Nephron progenitor cell (in vitro differentiated cells): ENCODE measurements around the gene APOL3.
"Not testable (repeated sequence)": the region's sequence is repeated elsewhere in the genome, so short reads cannot be mapped to it uniquely, and the experiment has no call there.

Experiments used
- DNase-seq: peaks from one replicate; pipeline ENCODE4 v3.0.0; 2021
- H3K27ac Mint-ChIP-seq: 2 replicates; pipeline ENCODE4 v1.8.0; 2021; ENCODE audit warnings: mild to moderate bottlenecking, moderate library complexity, mixed read lengths
- H3K27me3 Mint-ChIP-seq: 2 replicates; pipeline ENCODE4 v1.8.0; 2021; ENCODE audit warnings: mild to moderate bottlenecking, low read depth, mixed read lengths; ENCODE audit not compliant: poor library complexity
- H3K36me3 Mint-ChIP-seq: 2 replicates; pipeline ENCODE4 v1.8.0; 2021; ENCODE audit warnings: low read depth, mixed read lengths
- H3K4me1 Mint-ChIP-seq: 2 replicates; pipeline ENCODE4 v1.8.0; 2021; ENCODE audit warnings: mixed read lengths
- H3K4me3 Mint-ChIP-seq: 2 replicates; pipeline ENCODE4 v1.8.0; 2021; ENCODE audit warnings: mild to moderate bottlenecking, moderate library complexity, mixed read lengths
- H3K9me3 Mint-ChIP-seq: 2 replicates; pipeline ENCODE4 v1.8.0; 2021; ENCODE audit warnings: mild to moderate bottlenecking, moderate library complexity, mixed read lengths
- TF ChIP-seq, protein P1 (sequence below): fragments of 200-600 bp; sonication (generic); IDR thresholded peaks from 2 replicates; pipeline ENCODE4 v1.5.0; 2021; ENCODE audit warnings: antibody characterized with exemption

Gene APOL3

DNA sequence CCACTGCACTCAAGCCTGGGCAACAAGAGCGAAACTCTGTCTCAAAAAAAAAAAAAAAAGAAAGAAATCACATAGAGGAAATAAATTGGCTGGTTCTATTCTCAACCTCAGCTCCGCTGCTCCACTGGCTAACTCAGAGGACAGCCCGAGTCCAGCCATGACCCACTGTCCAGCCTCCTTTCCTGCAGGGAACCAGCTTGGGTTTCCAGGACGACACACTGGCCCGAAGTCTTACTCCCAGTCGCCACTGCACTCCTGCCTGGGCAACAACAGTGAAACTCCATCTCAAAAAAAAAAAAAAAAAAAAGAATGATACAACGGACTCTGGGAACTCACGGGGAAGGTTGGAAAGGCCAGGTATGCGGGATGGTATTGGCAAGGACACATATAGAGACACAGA, 31.5 kb downstream of the APOL3 start:
- H3K4me1 Mint-ChIP-seq: peaks cover 8% of the 10 kb centered on the region
- TF ChIP-seq, protein P1, sequence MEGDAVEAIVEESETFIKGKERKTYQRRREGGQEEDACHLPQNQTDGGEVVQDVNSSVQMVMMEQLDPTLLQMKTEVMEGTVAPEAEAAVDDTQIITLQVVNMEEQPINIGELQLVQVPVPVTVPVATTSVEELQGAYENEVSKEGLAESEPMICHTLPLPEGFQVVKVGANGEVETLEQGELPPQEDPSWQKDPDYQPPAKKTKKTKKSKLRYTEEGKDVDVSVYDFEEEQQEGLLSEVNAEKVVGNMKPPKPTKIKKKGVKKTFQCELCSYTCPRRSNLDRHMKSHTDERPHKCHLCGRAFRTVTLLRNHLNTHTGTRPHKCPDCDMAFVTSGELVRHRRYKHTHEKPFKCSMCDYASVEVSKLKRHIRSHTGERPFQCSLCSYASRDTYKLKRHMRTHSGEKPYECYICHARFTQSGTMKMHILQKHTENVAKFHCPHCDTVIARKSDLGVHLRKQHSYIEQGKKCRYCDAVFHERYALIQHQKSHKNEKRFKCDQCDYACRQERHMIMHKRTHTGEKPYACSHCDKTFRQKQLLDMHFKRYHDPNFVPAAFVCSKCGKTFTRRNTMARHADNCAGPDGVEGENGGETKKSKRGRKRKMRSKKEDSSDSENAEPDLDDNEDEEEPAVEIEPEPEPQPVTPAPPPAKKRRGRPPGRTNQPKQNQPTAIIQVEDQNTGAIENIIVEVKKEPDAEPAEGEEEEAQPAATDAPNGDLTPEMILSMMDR: no peak
- no peak overlapping the region for H3K27ac Mint-ChIP-seq
- H3K9me3 Mint-ChIP-seq: no peaks in the 10 kb centered on the region
- H3K36me3 Mint-ChIP-seq: no peaks in the 10 kb centered on the region
- no peak overlapping the region for H3K4me3 Mint-ChIP-seq
- peaks cover 73% of the 10 kb centered on the region for H3K27me3 Mint-ChIP-seq
- DNase-seq: no peak

- no peak overlapping the region for H3K27ac Mint-ChIP-seq
- no peaks in the 10 kb centered on the region for H3K36me3 Mint-ChIP-seq
- peaks cover 54% of the 10 kb centered on the region for H3K27me3 Mint-ChIP-seq
- H3K9me3 Mint-ChIP-seq: peaks cover 3% of the 10 kb centered on the region
- peaks cover 13% of the 10 kb centered on the region for H3K4me1 Mint-ChIP-seq
- TF ChIP-seq, protein P1: no peak
- DNase-seq: no peak
- H3K4me3 Mint-ChIP-seq: no peak overlapping the region
Measured at GRCh38 chr22:36125994-36126531, 34.5 kb downstream of the APOL3 start.

DNA sequence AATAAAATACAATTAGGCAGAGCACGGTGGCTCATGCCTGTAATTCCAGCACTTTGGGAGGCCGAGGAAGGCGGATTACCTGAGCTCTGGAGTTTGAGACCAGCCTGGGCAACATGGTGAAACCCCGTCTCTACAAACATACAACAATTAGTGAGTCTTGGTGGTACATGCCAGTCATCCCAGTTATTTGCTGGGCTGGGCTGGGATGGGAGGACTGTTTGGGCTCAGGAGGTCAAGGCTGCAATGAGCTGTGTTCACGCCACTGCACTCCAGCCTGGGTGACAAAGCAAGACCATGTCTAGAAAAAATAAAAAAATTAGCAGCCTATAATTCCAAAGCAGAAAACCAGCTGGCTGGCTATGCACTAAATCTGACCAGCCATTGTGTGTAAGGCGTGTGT, 35.1 kb downstream of the APOL3 start:
- Mint-ChIP-seq H3K4me3 (no peak overlapping the region), H3K27ac (no peak overlapping the region), H3K27me3 (peaks cover 50% of the 10 kb centered on the region), H3K9me3 (peaks cover 3% of the 10 kb centered on the region), H3K4me1 (peaks cover 13% of the 10 kb centered on the region), H3K36me3 (no peaks in the 10 kb centered on the region)
- TF ChIP-seq, protein P1: no peak
- no peak for DNase-seq

- Mint-ChIP-seq H3K27me3 (peaks cover 49% of the 10 kb centered on the region), H3K27ac (no peak overlapping the region), H3K4me1 (peaks cover 13% of the 10 kb centered on the region), H3K9me3 (peaks cover 3% of the 10 kb centered on the region), H3K36me3 (no peaks in the 10 kb centered on the region), H3K4me3 (no peak overlapping the region)
- TF ChIP-seq, protein P1: no peak
- no peak for DNase-seq
Measured at GRCh38 chr22:36124666-36125065, 35.9 kb downstream of the APOL3 start.

DNA sequence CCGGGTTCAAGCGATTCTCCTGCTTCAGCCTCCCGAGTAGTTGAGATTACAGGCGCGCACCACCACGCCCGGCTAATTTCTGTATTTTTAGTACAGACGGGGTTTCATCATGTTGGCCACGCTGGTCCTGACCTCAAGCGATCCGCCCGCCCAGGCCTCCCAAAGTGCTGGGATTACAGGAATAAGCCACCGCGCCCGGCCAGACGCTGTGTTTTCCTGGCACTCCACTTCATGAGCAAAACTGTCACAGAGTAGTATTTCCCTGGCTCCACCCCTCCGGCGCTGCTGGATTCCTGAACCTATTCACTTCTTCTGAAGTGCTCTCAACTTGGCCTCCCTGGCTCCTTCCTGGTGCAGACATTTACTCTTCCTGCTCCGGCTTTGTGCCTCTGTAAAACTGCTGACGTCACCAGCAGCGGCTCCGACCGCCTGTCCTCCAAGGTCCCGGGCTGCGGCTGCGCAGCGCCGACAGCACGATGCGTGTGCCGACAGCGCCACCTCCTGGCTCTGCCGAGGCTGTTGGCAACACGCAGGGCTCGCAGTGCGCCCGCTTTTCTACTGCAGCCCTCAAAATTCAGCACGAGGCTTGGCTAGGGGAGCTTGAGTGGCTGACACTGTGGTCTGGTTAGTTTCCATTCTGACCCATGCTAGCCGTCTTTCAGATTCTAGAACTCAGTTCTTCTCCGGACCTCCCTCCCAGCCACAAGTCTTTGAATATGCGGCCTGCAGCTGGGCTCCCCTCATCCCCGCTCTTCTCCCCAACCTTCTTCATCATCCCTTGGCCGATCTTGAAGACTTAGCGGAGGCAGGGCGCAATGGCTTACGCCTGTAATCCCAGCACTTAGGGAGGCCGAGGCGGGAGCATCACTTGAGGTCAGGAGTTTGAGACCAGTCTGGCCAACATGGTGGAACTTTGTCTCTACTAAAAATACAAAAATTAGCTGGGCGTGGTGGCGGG, 36.6 kb downstream of the APOL3 start:
- H3K9me3 Mint-ChIP-seq: peaks cover 3% of the 10 kb centered on the region
- H3K27me3 Mint-ChIP-seq: peaks cover 48% of the 10 kb centered on the region
- DNase-seq: peak; percentile 95
- peak overlapping the region; percentile 89 for H3K27ac Mint-ChIP-seq
- peaks cover 13% of the 10 kb centered on the region for H3K4me1 Mint-ChIP-seq
- H3K36me3 Mint-ChIP-seq: no peaks in the 10 kb centered on the region
- H3K4me3 Mint-ChIP-seq: peak overlapping the region; percentile 64
- TF ChIP-seq, protein P1: peak; percentile 98

DNA sequence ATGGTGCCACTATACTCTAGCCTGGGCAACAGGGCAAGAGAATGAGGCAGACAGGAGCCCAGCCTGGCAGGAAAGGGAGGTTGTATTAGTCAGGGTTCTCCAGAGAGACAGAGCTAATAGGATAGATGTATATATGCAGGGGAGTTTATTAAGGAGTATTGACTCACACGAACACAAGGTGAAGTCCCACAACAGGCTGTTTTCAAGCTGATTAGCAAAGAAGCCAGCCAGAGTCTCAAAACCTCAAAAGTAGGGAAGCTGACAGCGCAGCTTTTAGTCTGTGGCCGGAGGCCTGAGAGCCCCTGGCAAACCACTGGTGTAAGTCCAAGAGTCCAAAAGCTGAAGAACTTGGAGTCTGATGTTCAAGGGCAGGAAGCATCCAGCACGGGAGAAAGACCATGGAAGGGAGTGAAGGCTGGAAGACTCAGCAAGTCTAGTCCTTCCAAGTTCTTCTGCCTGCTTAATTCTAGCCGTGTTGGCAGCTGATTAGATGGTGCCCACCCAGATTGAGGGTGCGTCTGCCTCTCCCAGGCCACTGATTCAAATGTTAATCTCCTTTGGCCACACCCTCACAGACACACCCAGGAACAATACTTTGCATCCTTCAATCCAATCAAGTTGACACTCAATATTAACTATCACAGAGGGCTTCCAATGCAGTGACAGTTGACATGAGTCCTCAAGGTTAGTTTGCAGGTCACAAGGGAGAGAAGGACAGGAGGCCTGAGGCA, 39.8 kb downstream of the APOL3 start:
- peaks cover 18% of the 10 kb centered on the region for H3K4me1 Mint-ChIP-seq
- H3K27ac Mint-ChIP-seq, DNase-seq, H3K4me3 Mint-ChIP-seq, H3K36me3 Mint-ChIP-seq, H3K9me3 Mint-ChIP-seq: not testable (repeated sequence)
- H3K27me3 Mint-ChIP-seq: peaks cover 26% of the 10 kb centered on the region
